ENCODE data around the gene NFIA.

Gene NFIA

DNA sequence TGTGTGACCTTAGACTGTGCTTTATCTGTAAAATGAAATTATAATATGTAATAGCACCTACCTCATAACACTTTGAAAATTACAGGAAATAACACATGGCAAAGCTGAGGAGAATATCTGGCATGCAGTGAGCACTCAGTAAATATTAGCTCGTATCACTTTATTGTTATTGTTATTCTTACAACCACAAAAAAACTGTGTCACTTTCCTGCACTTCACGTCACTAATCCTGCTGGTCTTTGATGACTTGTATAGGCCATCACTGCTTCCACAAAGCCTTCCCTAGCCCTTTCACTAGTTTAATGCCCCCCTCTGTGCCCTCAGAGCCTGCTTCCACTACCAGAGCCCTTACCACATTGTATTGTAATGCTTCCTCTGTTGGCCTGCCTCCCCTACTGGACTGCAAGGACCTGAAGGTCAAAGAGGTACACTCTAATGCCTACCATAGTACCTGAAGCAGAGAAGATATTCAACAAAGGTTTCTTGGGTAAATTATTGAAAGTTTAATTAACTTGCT is 231.6 kb downstream of the NFIA start:
- Histone ChIP-seq H3K27ac (no peak overlapping the region), H3K79me2 (ENCODE audit: insufficient read depth, low read depth) (no peaks in the 10 kb centered on the region), H3K4me3 (IDR thresholded peaks at IDR 0.05; ENCODE audit: insufficient read depth, low read depth, low read length) (no peak overlapping the region), H3K4me2 (no peak overlapping the region), H4K20me1 (ENCODE audit: insufficient read depth) (no peaks in the 10 kb centered on the region), H3K4me1 (ENCODE audit: low read depth, poor library complexity, severe bottlenecking) (peaks cover 19% of the 10 kb centered on the region), H3K9ac (no peak overlapping the region), H3K27me3 (ENCODE audit: insufficient read depth, low read depth) (no peaks in the 10 kb centered on the region), H3K36me3 (ENCODE audit: insufficient read depth) (no peaks in the 10 kb centered on the region), H2AFZ (ENCODE audit: low read depth) (no peak overlapping the region)
- TF ChIP-seq, protein P1, sequence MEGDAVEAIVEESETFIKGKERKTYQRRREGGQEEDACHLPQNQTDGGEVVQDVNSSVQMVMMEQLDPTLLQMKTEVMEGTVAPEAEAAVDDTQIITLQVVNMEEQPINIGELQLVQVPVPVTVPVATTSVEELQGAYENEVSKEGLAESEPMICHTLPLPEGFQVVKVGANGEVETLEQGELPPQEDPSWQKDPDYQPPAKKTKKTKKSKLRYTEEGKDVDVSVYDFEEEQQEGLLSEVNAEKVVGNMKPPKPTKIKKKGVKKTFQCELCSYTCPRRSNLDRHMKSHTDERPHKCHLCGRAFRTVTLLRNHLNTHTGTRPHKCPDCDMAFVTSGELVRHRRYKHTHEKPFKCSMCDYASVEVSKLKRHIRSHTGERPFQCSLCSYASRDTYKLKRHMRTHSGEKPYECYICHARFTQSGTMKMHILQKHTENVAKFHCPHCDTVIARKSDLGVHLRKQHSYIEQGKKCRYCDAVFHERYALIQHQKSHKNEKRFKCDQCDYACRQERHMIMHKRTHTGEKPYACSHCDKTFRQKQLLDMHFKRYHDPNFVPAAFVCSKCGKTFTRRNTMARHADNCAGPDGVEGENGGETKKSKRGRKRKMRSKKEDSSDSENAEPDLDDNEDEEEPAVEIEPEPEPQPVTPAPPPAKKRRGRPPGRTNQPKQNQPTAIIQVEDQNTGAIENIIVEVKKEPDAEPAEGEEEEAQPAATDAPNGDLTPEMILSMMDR (conservative IDR thresholded peaks at IDR 0.05; ENCODE audit: low read depth, low read length): no peak

DNA sequence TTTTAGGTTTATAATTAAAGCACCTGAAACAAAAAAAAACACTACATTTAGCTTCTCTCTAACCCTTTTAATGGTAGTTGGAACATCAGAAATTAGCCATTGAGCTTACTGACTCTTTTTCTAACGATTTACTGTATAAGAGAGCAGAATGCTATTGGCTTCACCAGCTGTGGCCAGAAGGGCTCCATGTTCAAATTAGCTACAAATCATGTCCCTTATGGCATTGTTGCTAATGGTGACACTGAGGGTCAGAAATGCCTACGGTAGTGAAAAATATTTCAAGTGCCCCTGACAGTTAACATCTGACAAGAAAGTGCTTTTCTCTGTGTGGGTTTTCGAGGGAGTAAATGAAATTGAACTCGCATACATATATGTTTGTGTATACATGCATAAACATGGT is 232.7 kb downstream of the NFIA start:
- no peak overlapping the region for H3K4me2 ChIP-seq
- no peak overlapping the region for H2AFZ ChIP-seq (ENCODE audit: low read depth)
- H3K27ac ChIP-seq: no peak overlapping the region
- H3K27me3 ChIP-seq (ENCODE audit: insufficient read depth, low read depth): no peaks in the 10 kb centered on the region
- H3K9ac ChIP-seq: no peak overlapping the region
- H4K20me1 ChIP-seq (ENCODE audit: insufficient read depth): no peaks in the 10 kb centered on the region
- H3K79me2 ChIP-seq (ENCODE audit: insufficient read depth, low read depth): no peaks in the 10 kb centered on the region
- H3K4me1 ChIP-seq (ENCODE audit: low read depth, poor library complexity, severe bottlenecking): peaks cover 30% of the 10 kb centered on the region
- no peaks in the 10 kb centered on the region for H3K36me3 ChIP-seq (ENCODE audit: insufficient read depth)
- TF ChIP-seq, protein P1 (conservative IDR thresholded peaks at IDR 0.05; ENCODE audit: low read depth, low read length): no peak
- no peak overlapping the region for H3K4me3 ChIP-seq (IDR thresholded peaks at IDR 0.05; ENCODE audit: insufficient read depth, low read depth, low read length)

DNA sequence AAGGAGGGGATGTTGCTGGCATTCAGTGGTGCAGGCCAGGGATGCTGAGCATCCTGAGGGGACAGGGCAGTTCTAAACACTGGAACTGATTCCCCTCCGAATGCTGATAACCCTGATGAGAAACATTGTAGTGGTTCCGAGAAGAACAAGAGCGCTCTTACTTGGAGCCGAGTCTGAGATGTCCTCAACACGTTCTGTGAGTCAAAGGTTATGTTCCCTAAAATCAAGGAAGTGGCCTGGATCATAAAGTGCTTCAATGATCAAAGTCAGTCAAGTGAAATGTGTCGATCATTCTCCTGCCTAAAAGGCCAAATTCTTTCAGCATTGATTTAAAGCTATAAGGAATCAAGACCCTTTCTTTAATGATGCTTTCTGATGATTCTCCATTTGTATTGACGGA is 234.1 kb downstream of the NFIA start:
- no peaks in the 10 kb centered on the region for H4K20me1 ChIP-seq (ENCODE audit: insufficient read depth)
- TF ChIP-seq, protein P1 (conservative IDR thresholded peaks at IDR 0.05; ENCODE audit: low read depth, low read length): no peak
- no peaks in the 10 kb centered on the region for H3K79me2 ChIP-seq (ENCODE audit: insufficient read depth, low read depth)
- H3K9ac ChIP-seq: no peak overlapping the region
- H2AFZ ChIP-seq (ENCODE audit: low read depth): no peak overlapping the region
- H3K27ac ChIP-seq: no peak overlapping the region
- H3K4me1 ChIP-seq (ENCODE audit: low read depth, poor library complexity, severe bottlenecking): peaks cover 44% of the 10 kb centered on the region
- no peaks in the 10 kb centered on the region for H3K27me3 ChIP-seq (ENCODE audit: insufficient read depth, low read depth)
- no peak overlapping the region for H3K4me2 ChIP-seq
- no peaks in the 10 kb centered on the region for H3K36me3 ChIP-seq (ENCODE audit: insufficient read depth)
- no peak overlapping the region for H3K4me3 ChIP-seq (IDR thresholded peaks at IDR 0.05; ENCODE audit: insufficient read depth, low read depth, low read length)

DNA sequence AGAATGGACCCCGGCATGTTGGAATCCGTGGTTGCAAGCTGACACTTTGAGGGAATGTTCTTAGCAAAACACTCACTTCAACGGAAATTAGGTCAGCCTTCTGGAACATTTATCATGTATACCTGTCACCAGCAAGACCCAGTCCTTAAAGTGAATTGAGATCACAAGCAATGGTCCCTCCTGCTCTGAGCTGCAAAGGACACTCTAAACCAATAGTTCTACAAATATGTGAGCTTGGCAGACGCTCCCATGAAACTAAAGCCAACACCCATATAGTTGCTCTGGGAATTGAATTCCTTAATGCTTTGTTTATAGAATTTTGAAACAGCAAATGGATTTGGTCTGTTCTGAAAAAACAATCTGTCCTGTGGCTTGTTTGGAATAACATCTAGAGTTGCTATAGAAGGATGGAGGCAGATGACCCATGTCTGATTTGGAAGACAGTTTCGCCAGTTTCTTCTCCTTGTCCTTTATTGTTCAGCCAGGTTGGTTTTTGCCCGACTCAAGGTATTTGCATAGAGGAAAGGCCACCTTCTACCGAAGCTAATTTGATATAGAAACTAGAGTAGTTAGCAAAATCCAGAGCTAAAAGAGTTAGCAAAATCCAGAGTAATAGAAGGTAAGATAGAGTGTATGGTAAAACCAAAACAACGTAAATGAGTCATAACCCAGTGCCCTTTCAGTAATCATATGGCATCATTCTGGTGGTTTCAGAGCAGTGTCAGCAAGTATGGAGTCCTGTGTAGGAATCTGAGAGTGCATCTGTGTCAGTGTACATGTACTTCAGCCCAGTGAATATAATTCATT is 236.2 kb downstream of the NFIA start:
- H3K27ac ChIP-seq: peak overlapping the region; percentile 67
- no peaks in the 10 kb centered on the region for H3K79me2 ChIP-seq (ENCODE audit: insufficient read depth, low read depth)
- H3K4me1 ChIP-seq (ENCODE audit: low read depth, poor library complexity, severe bottlenecking): peaks cover 50% of the 10 kb centered on the region
- no peaks in the 10 kb centered on the region for H3K27me3 ChIP-seq (ENCODE audit: insufficient read depth, low read depth)
- H3K36me3 ChIP-seq (ENCODE audit: insufficient read depth): no peaks in the 10 kb centered on the region
- peak overlapping the region; percentile 95 for H3K4me2 ChIP-seq
- H3K4me3 ChIP-seq (IDR thresholded peaks at IDR 0.05; ENCODE audit: insufficient read depth, low read depth, low read length): peak overlapping the region; percentile 66
- peak overlapping the region; percentile 12; the same call in 1 of the 2 replicates for H2AFZ ChIP-seq (ENCODE audit: low read depth)
- H3K9ac ChIP-seq: peak overlapping the region; percentile 38; the same call in 1 of the 2 replicates
- TF ChIP-seq, protein P1 (conservative IDR thresholded peaks at IDR 0.05; ENCODE audit: low read depth, low read length): no peak
- H4K20me1 ChIP-seq (ENCODE audit: insufficient read depth): no peaks in the 10 kb centered on the region
